OCI-LY7 (cell line): Measurements from ENCODE around the gene SH3YL1. TPM values are rescaled to one million over a fixed set of nuclear protein-coding genes. Genes with fewer than 3 reads are reported as not detected.

Experiments used
- BruUV-seq: library from RNA; stranded (reverse); fragments of 400-500 nt; replicated peaks from 2 replicates; lab custom pipeline; 2021; lab: Mats Ljungman, UMichigan
- CTCF ChIA-PET: fragments of 300-600 bp; sonication (Branson Sonifier 250); formaldehyde crosslinking; loops from one replicate; lab custom pipeline; 2022; ENCODE audit warnings: antibody characterized with exemption; ENCODE audit not compliant: unreplicated experiment; lab: Charles Lee
- POLR2A ChIA-PET: fragments of 300-600 bp; sonication (Branson Sonifier 250); formaldehyde crosslinking; loops from one replicate; lab custom pipeline; 2022; ENCODE audit warnings: antibody characterized with exemption; lab: Charles Lee
- DNase-seq: peaks from one replicate; pipeline ENCODE4 v3.0.0-alpha.2; 2015; ENCODE audit warnings: low spot score
- H2AFZ ChIP-seq: fragments of 200-600 bp; sonication (generic), shearing (Covaris generic); 2 replicates; pipeline ENCODE4 v1.6.1; 2014; ENCODE audit warnings: mild to moderate bottlenecking, antibody characterized with exemption, low read length, moderate library complexity
- H3K27ac ChIP-seq: fragments of 200-600 bp; sonication (generic); 2 replicates; pipeline ENCODE4 v1.5.1; 2014; ENCODE audit warnings: mixed run types, low read depth, mild to moderate bottlenecking, moderate library complexity, low read length, inconsistent platforms; ENCODE audit not compliant: poor library complexity, severe bottlenecking
- H3K36me3 ChIP-seq: fragments of 200-600 bp; sonication (generic); 2 replicates; pipeline ENCODE4 v1.6.1; 2014; ENCODE audit warnings: mild to moderate bottlenecking, antibody characterized with exemption, low read length, moderate library complexity, mixed read lengths; ENCODE audit not compliant: insufficient read depth
- H3K4me1 ChIP-seq: fragments of 200-600 bp; sonication (generic); 2 replicates; pipeline ENCODE4 v1.5.1; 2014; ENCODE audit warnings: mild to moderate bottlenecking, low read length; ENCODE audit not compliant: insufficient read depth, poor library complexity, severe bottlenecking
- H3K4me2 ChIP-seq: fragments of 200-600 bp; sonication (generic); 2 replicates; pipeline ENCODE4 v1.6.1; 2014; ENCODE audit warnings: mild to moderate bottlenecking, low read length
- H3K4me3 ChIP-seq: fragments of 200-600 bp; sonication (generic); 2 replicates; pipeline ENCODE4 v1.5.1; 2014; ENCODE audit warnings: mild to moderate bottlenecking, low read depth, low read length; ENCODE audit not compliant: poor library complexity, severe bottlenecking
- H3K79me2 ChIP-seq: fragments of 200-600 bp; sonication (generic); 2 replicates; pipeline ENCODE4 v1.6.1; 2016; ENCODE audit warnings: low read depth, mild to moderate bottlenecking, low read length, moderate library complexity, mixed read lengths; ENCODE audit not compliant: insufficient read depth
- H3K9me2 ChIP-seq: fragments of 200-600 bp; sonication (generic); 2 replicates; pipeline ENCODE4 v1.6.1; 2016; ENCODE audit warnings: mild to moderate bottlenecking, low read length, mixed read lengths; ENCODE audit not compliant: insufficient read depth
- H3K9me3 ChIP-seq: fragments of 200-600 bp; sonication (generic); 2 replicates; pipeline ENCODE4 v1.6.1; 2014; ENCODE audit warnings: mild to moderate bottlenecking, mixed run types, low read length, mixed read lengths
- H4K20me1 ChIP-seq: fragments of 200-600 bp; sonication (generic); 2 replicates; pipeline ENCODE4 v1.6.1; 2014; ENCODE audit warnings: mild to moderate bottlenecking, antibody characterized with exemption, low read length, moderate library complexity, mixed read lengths; ENCODE audit not compliant: insufficient read depth
- EZH2phosphoT487 ChIP-seq: fragments of 200-600 bp; sonication (generic); IDR thresholded peaks from 2 replicates; pipeline ENCODE4 v1.6.1; 2018; ENCODE audit warnings: low read depth, borderline replicate concordance, mild to moderate bottlenecking, mixed run types, antibody characterized with exemption, low read length, moderate library complexity, mixed read lengths
- intact Hi-C: fragments of 100-400 bp; cut with micrococcal nuclease; formaldehyde crosslinking; loops from one replicate; pipeline ENCODE4 v1.10.0; 2022; ENCODE audit not compliant: unreplicated experiment
- total RNA-seq, 2 experiments: library from RNA; depleted of rRNA in 1 of 2; stranded (reverse); fragments of >200 nt in 1 of 2; shearing (Covaris generic) in 1 of 2; gene quantifications; 2 replicates each; pipeline ENCODE4 v1.2.3, GENCODE V29; 2014 to 2022
- TF ChIP-seq, protein P1 (sequence below): fragments of 200-600 bp; sonication (generic); conservative IDR thresholded peaks from 2 replicates; pipeline ENCODE4 v1.5.1; 2014; ENCODE audit warnings: mild to moderate bottlenecking, antibody characterized with exemption, low read length, moderate library complexity, mixed read lengths

SH3YL1 gene
- total RNA-seq, 2 experiments from 2014 or later: 21.3 to 30.9 TPM

GRCh38 chr2:196406-196805, 67.4 kb downstream of the SH3YL1 start:
- TF ChIP-seq, protein P1, sequence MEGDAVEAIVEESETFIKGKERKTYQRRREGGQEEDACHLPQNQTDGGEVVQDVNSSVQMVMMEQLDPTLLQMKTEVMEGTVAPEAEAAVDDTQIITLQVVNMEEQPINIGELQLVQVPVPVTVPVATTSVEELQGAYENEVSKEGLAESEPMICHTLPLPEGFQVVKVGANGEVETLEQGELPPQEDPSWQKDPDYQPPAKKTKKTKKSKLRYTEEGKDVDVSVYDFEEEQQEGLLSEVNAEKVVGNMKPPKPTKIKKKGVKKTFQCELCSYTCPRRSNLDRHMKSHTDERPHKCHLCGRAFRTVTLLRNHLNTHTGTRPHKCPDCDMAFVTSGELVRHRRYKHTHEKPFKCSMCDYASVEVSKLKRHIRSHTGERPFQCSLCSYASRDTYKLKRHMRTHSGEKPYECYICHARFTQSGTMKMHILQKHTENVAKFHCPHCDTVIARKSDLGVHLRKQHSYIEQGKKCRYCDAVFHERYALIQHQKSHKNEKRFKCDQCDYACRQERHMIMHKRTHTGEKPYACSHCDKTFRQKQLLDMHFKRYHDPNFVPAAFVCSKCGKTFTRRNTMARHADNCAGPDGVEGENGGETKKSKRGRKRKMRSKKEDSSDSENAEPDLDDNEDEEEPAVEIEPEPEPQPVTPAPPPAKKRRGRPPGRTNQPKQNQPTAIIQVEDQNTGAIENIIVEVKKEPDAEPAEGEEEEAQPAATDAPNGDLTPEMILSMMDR: no peak
- TF ChIP-seq EZH2phosphoT487: no peak
- H3K4me1 ChIP-seq: no peaks in the 10 kb centered on the region
- no peaks in the 10 kb centered on the region for H4K20me1 ChIP-seq
- H3K9me2 ChIP-seq: no peaks in the 10 kb centered on the region
- no peaks in the 10 kb centered on the region for H3K36me3 ChIP-seq
- no peak overlapping the region for H3K27ac ChIP-seq
- H3K4me3 ChIP-seq: no peak overlapping the region
- H3K9me3 ChIP-seq: no peaks in the 10 kb centered on the region
- intact Hi-C loops: no loop called here
- H3K79me2 ChIP-seq: no peaks in the 10 kb centered on the region
- H2AFZ ChIP-seq: no peak overlapping the region
- H3K4me2 ChIP-seq: no peak overlapping the region
- BruUV-seq: no TSS peak
- CTCF ChIA-PET: no interaction called here
- DNase-seq: no peak
- POLR2A ChIA-PET: no interaction called here

DNA sequence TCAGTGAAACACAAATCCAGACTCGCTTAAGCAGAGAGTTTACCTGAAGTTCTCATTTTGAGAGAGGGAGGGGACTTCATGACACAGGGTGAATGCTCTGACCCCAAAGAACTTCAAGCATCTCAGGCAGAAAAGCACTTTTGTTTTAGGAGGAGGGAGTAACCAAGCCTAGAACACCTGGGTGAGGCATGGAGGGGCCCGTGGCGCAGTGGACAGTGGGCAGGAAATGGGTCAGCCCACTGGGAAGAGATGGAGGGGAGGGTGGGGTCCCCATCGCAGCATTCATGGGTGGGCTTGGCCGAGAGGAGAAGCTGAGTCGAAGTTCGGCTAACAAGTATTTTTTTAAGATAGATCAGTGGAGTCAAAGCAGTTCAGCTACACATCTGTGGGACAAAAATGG, 67.9 kb downstream of the SH3YL1 start:
- no peak for DNase-seq
- no peaks in the 10 kb centered on the region for H3K79me2 ChIP-seq
- no peaks in the 10 kb centered on the region for H3K36me3 ChIP-seq
- ChIA-PET CTCF (no interaction called here), POLR2A (no interaction called here)
- no peak for TF ChIP-seq EZH2phosphoT487
- TF ChIP-seq, protein P1: no peak
- H3K27ac ChIP-seq: no peak overlapping the region
- BruUV-seq: no TSS peak
- no peaks in the 10 kb centered on the region for H3K4me1 ChIP-seq
- intact Hi-C loops: no loop called here
- no peak overlapping the region for H3K4me3 ChIP-seq
- no peaks in the 10 kb centered on the region for H3K9me2 ChIP-seq
- no peak overlapping the region for H2AFZ ChIP-seq
- no peaks in the 10 kb centered on the region for H4K20me1 ChIP-seq
- no peaks in the 10 kb centered on the region for H3K9me3 ChIP-seq
- H3K4me2 ChIP-seq: no peak overlapping the region

DNA sequence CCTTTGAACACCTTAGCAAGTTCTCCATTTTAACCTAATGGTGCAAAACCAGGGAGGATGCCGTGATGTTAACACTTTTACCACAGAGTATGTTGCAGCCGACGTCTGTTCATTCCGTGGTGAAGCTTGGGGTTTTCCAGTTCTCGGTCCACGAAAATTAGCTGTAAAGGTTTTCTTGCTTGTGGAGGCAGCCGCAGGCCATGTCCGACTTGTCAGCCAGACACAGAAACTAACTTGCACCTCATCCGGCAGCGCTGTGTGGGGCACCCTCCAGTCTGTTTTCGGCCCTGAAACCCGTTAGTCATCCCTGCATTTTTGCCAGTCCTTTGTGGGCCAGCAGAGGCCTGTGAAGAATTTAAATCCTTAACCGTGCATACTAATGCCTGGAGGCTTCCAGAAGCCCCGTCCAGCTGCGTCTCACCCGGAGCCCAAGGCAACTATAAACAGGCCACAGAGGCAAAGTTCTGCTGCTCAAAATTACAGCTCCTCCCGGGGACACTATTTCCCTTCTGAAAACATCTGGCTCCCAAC, 70.6 kb downstream of the SH3YL1 start:
- Histone ChIP-seq H3K27ac (no peak overlapping the region), H3K9me3 (no peaks in the 10 kb centered on the region), H3K4me3 (no peak overlapping the region), H2AFZ (no peak overlapping the region), H3K4me1 (no peaks in the 10 kb centered on the region), H4K20me1 (no peaks in the 10 kb centered on the region), H3K79me2 (no peaks in the 10 kb centered on the region), H3K36me3 (no peaks in the 10 kb centered on the region), H3K9me2 (no peaks in the 10 kb centered on the region), H3K4me2 (no peak overlapping the region)
- no TSS peak for BruUV-seq
- TF ChIP-seq EZH2phosphoT487: no peak
- TF ChIP-seq, protein P1: no peak
- no peak for DNase-seq
- ChIA-PET POLR2A (interaction anchor here (0.5 to 0.7 kb wide), 2 partner anchors 17 to 200 kb away, joined by 3 read pairs; no protein-coding TSS in a partner anchor), CTCF (no interaction called here)
- intact Hi-C loops: no loop called here
